HEK293 (cell line): Measurements from ENCODE around the gene ILF3.
A peak's percentile ranks its signal among the peaks of the same experiment; 100 is the strongest.

Experiments used
- MEIS1 ChIP-seq: sonication (generic); formaldehyde crosslinking; IDR thresholded peaks from 2 replicates; pipeline ENCODE4 v1.8.1; 2022; ENCODE audit warnings: missing genetic modification reagents, mild to moderate bottlenecking, borderline replicate concordance
- PRDM1 ChIP-seq: fragments of 450-650 bp; formaldehyde crosslinking; IDR thresholded peaks from 2 replicates; pipeline ENCODE4; 2016; ENCODE audit warnings: missing biosample characterization, missing genetic modification characterization
- YY1 ChIP-seq: fragments of 450-650 bp; formaldehyde crosslinking; IDR thresholded peaks from 2 replicates; pipeline ENCODE4 v1.5.1; 2018; ENCODE audit warnings: missing biosample characterization, missing genetic modification characterization
- ZFHX2 ChIP-seq: fragments of 450-650 bp; formaldehyde crosslinking; conservative IDR thresholded peaks from 2 replicates; pipeline ENCODE4 v1.5.1; 2016; ENCODE audit warnings: missing biosample characterization, missing genetic modification characterization
- ZFP41 ChIP-seq: fragments of 450-650 bp; formaldehyde crosslinking; IDR thresholded peaks from 2 replicates; pipeline ENCODE4 v1.5.1; 2016; ENCODE audit warnings: missing biosample characterization, missing genetic modification characterization, borderline replicate concordance
- ZIC2 ChIP-seq: fragments of 450-650 bp; formaldehyde crosslinking; IDR thresholded peaks from 2 replicates; pipeline ENCODE4 v1.5.1; 2016; ENCODE audit warnings: missing biosample characterization, missing genetic modification characterization
- ZNF10 ChIP-seq: fragments of 450-650 bp; formaldehyde crosslinking; IDR thresholded peaks from 2 replicates; pipeline ENCODE4 v1.5.1; 2017; ENCODE audit warnings: missing biosample characterization, missing genetic modification characterization
- ZNF366 ChIP-seq: fragments of 450-650 bp; formaldehyde crosslinking; conservative IDR thresholded peaks from 2 replicates; pipeline ENCODE4 v1.5.1; 2016; ENCODE audit warnings: missing biosample characterization, missing genetic modification characterization
- ZNF776 ChIP-seq: fragments of 450-650 bp; formaldehyde crosslinking; IDR thresholded peaks from 2 replicates; pipeline ENCODE4 v1.5.0; 2017; ENCODE audit warnings: missing biosample characterization, missing genetic modification characterization, borderline replicate concordance
- TF ChIP-seq, protein P1 (sequence below): fragments of 450-650 bp; formaldehyde crosslinking; IDR thresholded peaks from 2 replicates; pipeline ENCODE4 v1.5.1; 2016; ENCODE audit warnings: missing biosample characterization, missing genetic modification characterization
- TF ChIP-seq, protein P2 (sequence below): fragments of 450-650 bp; formaldehyde crosslinking; IDR thresholded peaks from 2 replicates; pipeline ENCODE4 v1.5.1; 2016; ENCODE audit warnings: missing biosample characterization, missing genetic modification characterization, low read depth
- TF ChIP-seq, protein P3 (sequence below): fragments of 450-650 bp; formaldehyde crosslinking; IDR thresholded peaks from 2 replicates; pipeline ENCODE4 v1.5.1; 2016; ENCODE audit warnings: missing biosample characterization, missing genetic modification characterization

DNA sequence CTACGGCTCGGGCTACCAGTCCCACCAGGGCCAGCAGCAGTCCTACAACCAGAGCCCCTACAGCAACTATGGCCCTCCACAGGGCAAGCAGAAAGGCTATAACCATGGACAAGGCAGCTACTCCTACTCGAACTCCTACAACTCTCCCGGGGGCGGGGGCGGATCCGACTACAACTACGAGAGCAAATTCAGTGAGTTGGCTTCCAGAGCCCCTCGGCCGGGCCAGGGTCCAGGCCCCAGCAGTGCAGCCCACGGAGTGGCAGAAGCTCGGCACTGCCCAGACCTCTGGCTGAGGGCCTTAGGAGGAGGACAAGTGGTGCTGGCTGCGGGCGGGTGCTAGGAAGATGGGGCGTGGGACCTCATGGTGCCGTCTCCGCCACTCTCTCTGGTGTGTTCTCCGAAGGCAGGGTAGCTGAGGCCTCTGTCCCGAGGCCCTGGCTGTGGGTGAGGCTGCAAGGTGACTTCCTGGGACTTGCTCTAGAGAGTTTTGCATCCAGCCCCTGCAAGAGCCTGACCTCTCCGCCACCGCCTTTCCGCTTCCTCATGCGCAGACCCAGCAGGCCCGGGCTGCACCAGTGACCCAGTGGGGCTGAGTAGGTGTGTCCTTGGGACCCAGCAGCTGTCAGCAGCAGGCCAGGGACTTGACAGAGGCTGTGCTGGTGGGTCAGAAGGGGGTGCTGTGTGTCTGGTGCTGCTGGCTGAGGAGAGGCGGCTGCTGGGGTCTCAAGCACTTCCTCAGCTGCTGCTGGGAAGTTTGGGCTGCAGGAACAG lies 33.6 kb downstream of the ILF3 start:
- TF ChIP-seq PRDM1 (tag by site-specific recombination), result no peak
- no peak for TF ChIP-seq YY1
- TF ChIP-seq ZNF10 (tag by site-specific recombination), result no peak
- TF ChIP-seq, protein P1, sequence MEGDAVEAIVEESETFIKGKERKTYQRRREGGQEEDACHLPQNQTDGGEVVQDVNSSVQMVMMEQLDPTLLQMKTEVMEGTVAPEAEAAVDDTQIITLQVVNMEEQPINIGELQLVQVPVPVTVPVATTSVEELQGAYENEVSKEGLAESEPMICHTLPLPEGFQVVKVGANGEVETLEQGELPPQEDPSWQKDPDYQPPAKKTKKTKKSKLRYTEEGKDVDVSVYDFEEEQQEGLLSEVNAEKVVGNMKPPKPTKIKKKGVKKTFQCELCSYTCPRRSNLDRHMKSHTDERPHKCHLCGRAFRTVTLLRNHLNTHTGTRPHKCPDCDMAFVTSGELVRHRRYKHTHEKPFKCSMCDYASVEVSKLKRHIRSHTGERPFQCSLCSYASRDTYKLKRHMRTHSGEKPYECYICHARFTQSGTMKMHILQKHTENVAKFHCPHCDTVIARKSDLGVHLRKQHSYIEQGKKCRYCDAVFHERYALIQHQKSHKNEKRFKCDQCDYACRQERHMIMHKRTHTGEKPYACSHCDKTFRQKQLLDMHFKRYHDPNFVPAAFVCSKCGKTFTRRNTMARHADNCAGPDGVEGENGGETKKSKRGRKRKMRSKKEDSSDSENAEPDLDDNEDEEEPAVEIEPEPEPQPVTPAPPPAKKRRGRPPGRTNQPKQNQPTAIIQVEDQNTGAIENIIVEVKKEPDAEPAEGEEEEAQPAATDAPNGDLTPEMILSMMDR (tag by site-specific recombination), result no peak
- no peak for TF ChIP-seq ZNF776 (tag by site-specific recombination)
- peak; percentile 58 for TF ChIP-seq ZFHX2 (tag by site-specific recombination)
- TF ChIP-seq, protein P2, sequence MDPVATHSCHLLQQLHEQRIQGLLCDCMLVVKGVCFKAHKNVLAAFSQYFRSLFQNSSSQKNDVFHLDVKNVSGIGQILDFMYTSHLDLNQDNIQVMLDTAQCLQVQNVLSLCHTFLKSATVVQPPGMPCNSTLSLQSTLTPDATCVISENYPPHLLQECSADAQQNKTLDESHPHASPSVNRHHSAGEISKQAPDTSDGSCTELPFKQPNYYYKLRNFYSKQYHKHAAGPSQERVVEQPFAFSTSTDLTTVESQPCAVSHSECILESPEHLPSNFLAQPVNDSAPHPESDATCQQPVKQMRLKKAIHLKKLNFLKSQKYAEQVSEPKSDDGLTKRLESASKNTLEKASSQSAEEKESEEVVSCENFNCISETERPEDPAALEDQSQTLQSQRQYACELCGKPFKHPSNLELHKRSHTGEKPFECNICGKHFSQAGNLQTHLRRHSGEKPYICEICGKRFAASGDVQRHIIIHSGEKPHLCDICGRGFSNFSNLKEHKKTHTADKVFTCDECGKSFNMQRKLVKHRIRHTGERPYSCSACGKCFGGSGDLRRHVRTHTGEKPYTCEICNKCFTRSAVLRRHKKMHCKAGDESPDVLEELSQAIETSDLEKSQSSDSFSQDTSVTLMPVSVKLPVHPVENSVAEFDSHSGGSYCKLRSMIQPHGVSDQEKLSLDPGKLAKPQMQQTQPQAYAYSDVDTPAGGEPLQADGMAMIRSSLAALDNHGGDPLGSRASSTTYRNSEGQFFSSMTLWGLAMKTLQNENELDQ (tag by site-specific recombination), result no peak
- no peak for TF ChIP-seq ZIC2 (tag by site-specific recombination)
- TF ChIP-seq MEIS1 (CRISPR knock-in tag), result no peak
- TF ChIP-seq ZFP41 (tag by site-specific recombination), result no peak
- TF ChIP-seq, protein P3, sequence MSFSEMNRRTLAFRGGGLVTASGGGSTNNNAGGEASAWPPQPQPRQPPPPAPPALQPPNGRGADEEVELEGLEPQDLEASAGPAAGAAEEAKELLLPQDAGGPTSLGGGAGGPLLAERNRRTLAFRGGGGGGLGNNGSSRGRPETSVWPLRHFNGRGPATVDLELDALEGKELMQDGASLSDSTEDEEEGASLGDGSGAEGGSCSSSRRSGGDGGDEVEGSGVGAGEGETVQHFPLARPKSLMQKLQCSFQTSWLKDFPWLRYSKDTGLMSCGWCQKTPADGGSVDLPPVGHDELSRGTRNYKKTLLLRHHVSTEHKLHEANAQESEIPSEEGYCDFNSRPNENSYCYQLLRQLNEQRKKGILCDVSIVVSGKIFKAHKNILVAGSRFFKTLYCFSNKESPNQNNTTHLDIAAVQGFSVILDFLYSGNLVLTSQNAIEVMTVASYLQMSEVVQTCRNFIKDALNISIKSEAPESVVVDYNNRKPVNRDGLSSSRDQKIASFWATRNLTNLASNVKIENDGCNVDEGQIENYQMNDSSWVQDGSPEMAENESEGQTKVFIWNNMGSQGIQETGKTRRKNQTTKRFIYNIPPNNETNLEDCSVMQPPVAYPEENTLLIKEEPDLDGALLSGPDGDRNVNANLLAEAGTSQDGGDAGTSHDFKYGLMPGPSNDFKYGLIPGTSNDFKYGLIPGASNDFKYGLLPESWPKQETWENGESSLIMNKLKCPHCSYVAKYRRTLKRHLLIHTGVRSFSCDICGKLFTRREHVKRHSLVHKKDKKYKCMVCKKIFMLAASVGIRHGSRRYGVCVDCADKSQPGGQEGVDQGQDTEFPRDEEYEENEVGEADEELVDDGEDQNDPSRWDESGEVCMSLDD (tag by site-specific recombination), result no peak
- TF ChIP-seq ZNF366 (tag by site-specific recombination), result no peak
